Measurements from ENCODE around the gene UNC13D.
A peak's percentile ranks its signal among the peaks of the same experiment; 100 is the strongest.

Gene UNC13D

GRCh38 chr17:75814900-75815373 is 29.3 kb downstream of the UNC13D start:
- ChIA-PET POLR2A (interaction anchor here (0.8 to 2.5 kb wide), 5 partner anchors 12 to 402 kb away, joined by 5 to 8 read pairs (median 8); a partner anchor contains a TSS), CTCF (interaction anchor here (0.6 to 3.9 kb wide), 8 partner anchors 9 to 33 kb away, joined by 3 to 23 read pairs (median 4); no protein-coding TSS in a partner anchor)
- Histone ChIP-seq H3K36me3 (ENCODE audit: control insufficient read depth in 2 of 2, insufficient read depth in 1 of 2, low read length in 2 of 2) (peaks cover 39 to 96% of the 10 kb centered on the region in 2 experiments), H3K4me1 (ENCODE audit: control insufficient read depth, insufficient read depth, low read length) (no peaks in the 10 kb centered on the region), H3K4me3 (ENCODE audit: low read depth, low read length) (no peak overlapping the region), H3K9me3 (ENCODE audit: control insufficient read depth, insufficient read depth, low read depth, low read length) (no peaks in the 10 kb centered on the region), H3K27ac (ENCODE audit: extremely low read depth, low read depth, low read length) (no peak overlapping the region)
- TF ChIP-seq ZNF510 (tag by site-specific recombination; IDR thresholded peaks at IDR 0.05; ENCODE audit: insufficient replicate concordance) (no peak), ZNF600 (tag by site-specific recombination; IDR thresholded peaks at IDR 0.05) (0 out of 2 replicates have a peak, but pooled peaks have one; percentile 53)

- TF ChIP-seq ZNF274 (IDR thresholded peaks at IDR 0.05; ENCODE audit: low read length) (no peak), ZNF274 (tag by site-specific recombination; IDR thresholded peaks at IDR 0.05; ENCODE audit: borderline replicate concordance) (no peak), BCL6B (tag by site-specific recombination; IDR thresholded peaks at IDR 0.05) (no peak), ZNF791 (tag by site-specific recombination; IDR thresholded peaks at IDR 0.05) (no peak), ZNF16 (tag by site-specific recombination; IDR thresholded peaks at IDR 0.05; ENCODE audit: low read depth) (no peak), ZNF518A (tag by site-specific recombination; conservative IDR thresholded peaks at IDR 0.05; ENCODE audit: low read depth) (no peak), GFI1B (tag by site-specific recombination; IDR thresholded peaks at IDR 0.05) (no peak), ZNF391 (tag by site-specific recombination; IDR thresholded peaks at IDR 0.05; ENCODE audit: borderline replicate concordance, low read depth) (no peak), ZNF580 (tag by site-specific recombination; IDR thresholded peaks at IDR 0.05) (no peak), ZNF23 (tag by site-specific recombination; IDR thresholded peaks at IDR 0.05; ENCODE audit: borderline replicate concordance) (no peak), ZNF324 (tag by site-specific recombination; IDR thresholded peaks at IDR 0.05) (no peak), ZNF560 (tag by site-specific recombination; IDR thresholded peaks at IDR 0.05; ENCODE audit: borderline replicate concordance) (no peak), WT1 (tag by site-specific recombination; IDR thresholded peaks at IDR 0.05) (no peak), ZNF266 (tag by site-specific recombination; IDR thresholded peaks at IDR 0.05; ENCODE audit: low read depth) (no peak), ATF2 (tag by site-specific recombination; IDR thresholded peaks at IDR 0.05; ENCODE audit: low read depth) (no peak), ZBTB10 (tag by site-specific recombination; IDR thresholded peaks at IDR 0.05) (no peak), ZNF639 (tag by site-specific recombination; IDR thresholded peaks at IDR 0.05) (no peak), ZNF555 (tag by site-specific recombination; conservative IDR thresholded peaks at IDR 0.05) (no peak)
- Histone ChIP-seq H3K9me3 (ENCODE audit: control insufficient read depth, insufficient read depth, low read depth, low read length) (no peaks in the 10 kb centered on the region), H3K36me3 (ENCODE audit: control insufficient read depth in 2 of 2, insufficient read depth in 1 of 2, low read length in 2 of 2) (peaks cover 33 to 94% of the 10 kb centered on the region in 2 experiments), H3K27ac (ENCODE audit: extremely low read depth, low read depth, low read length) (no peak overlapping the region), H3K4me1 (ENCODE audit: control insufficient read depth, insufficient read depth, low read length) (peaks cover 3% of the 10 kb centered on the region), H3K4me3 (ENCODE audit: low read depth, low read length) (no peak overlapping the region)
- ChIA-PET CTCF (interaction anchor here (0.9 to 1.6 kb wide), 3 partner anchors 16 to 40 kb away, joined by 4 to 5 read pairs (median 4); no protein-coding TSS in a partner anchor), POLR2A (interaction anchor here (1.7 to 2.5 kb wide), 2 partner anchors 13 to 34 kb away, joined by 5 to 8 read pairs; a partner anchor contains a TSS)
These were observed 30.2 kb downstream of the UNC13D start for GRCh38 chr17:75814021-75814395.

Data from HEK293 (cell line).